Measurements from ENCODE around the gene APBA2.
"Not testable (repeated sequence)": the region's sequence is repeated elsewhere in the genome, so short reads cannot be mapped to it uniquely, and the experiment has no call there.

Gene APBA2

GRCh38 chr15:29141308-29142128 lies 255.7 kb downstream of the APBA2 start:
- no peak for FAIRE-seq

DNA sequence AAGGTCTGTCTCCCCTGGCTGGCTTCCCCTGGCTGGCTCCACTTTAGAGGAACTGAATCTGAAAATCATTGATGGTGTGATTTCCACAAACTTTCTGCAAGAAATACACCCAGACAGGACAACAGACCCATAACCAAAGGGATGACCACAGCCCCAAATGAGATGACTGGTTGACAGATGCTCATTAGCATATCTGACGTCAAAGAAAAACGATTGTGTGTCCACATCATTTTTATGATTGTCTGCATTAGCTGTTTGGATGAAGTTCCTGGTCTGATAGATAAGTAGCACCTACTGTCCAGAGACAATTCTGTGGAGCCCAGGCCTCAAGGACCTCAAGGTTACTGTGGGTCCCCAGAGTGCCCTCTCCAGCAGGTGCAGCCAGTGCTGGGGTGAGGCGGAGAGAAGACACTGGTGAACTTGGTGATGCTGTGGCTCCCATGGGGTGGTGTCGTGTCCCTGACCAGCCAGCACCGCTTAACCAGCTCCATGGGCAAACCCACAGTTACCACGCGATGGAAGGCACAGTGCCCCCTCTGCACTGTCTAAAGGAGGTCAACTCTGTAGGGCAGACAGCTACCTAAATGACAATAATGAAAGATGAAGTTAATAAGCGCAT lies 256.5 kb downstream of the APBA2 start:
- FAIRE-seq: no peak

DNA sequence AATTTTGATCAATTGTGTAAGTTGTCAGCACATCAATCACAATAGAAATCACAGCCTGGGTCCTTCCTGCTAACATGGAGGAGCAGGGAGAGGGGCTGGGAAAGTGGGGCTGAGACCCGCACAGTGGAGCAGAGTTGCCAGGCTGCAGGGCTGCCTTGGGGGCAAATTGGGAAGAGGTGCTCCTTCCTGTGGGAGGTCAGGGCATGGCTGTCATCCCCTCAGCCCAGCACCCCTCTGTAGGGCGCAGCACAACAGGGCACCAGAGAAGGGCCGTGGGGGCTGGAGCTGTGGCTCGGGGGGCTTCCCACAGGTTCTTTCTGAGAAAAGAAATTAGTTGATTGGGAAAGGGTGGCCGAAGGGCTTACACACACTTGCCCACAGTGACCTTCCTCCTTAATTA lies 257.5 kb downstream of the APBA2 start:
- no peak for FAIRE-seq

DNA sequence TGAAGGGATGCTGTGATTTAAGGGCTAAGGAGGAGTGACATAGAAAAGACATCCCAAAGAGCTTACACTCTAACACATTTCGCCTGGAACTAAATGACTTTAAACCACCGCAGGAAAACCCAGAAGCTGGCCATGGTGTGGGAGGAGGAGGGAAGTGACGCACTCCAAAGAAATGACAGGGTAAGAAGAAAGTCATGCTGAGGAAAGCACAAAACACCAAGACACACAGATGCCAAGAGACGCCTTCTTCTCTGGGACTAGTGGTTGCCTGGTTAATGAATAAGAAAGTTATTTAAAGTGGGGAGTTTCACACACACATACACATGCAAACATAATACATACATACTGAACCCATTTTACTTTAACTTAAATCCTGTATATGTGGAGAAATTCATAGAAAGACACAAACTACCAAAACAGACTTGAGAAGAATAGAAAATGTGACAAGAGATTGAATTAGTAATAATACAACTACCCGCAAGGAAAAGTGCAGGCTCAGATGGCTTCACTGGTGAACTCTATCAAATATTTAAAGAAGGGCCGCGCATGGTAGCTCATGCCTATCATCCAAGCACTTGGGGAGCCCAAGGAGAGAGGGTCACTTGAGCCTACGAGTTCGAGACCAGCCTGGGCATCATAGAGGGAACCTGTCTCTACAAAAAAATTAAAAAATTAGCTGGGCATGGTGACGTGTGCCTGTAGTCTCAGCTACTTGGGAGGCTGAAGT lies 258.3 kb downstream of the APBA2 start:
- no peak for FAIRE-seq

GRCh38 chr15:29149738-29150075 lies 263.9 kb downstream of the APBA2 start:
- FAIRE-seq: no peak

GRCh38 chr15:29150515-29151483 lies 265.0 kb downstream of the APBA2 start:
- no peak for FAIRE-seq

- no peak for FAIRE-seq
Observed at GRCh38 chr15:29151484-29151857, 265.7 kb downstream of the APBA2 start.

DNA sequence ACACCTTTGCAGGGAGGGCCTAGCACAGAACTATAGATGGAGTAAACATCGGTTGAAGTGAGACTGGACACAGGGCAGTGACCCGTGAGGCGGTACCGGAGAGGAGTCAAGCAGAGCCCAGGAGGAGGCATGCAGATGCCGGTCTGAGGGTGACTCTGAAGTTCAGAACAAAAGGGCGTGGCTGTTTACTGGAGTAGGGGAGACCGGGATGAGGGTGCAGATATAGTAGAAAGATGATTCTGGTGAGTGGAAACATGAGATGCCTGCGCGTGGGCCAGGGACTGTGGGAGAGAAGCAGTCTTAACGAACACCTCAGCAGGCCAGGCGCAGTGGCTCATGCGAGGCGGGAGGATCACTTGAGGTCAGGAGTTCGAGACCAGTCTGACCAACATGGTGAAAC lies 270.7 kb downstream of the APBA2 start:
- no peak for FAIRE-seq

GRCh38 chr15:29159771-29160455 lies 274.1 kb downstream of the APBA2 start:
- no peak for FAIRE-seq

DNA sequence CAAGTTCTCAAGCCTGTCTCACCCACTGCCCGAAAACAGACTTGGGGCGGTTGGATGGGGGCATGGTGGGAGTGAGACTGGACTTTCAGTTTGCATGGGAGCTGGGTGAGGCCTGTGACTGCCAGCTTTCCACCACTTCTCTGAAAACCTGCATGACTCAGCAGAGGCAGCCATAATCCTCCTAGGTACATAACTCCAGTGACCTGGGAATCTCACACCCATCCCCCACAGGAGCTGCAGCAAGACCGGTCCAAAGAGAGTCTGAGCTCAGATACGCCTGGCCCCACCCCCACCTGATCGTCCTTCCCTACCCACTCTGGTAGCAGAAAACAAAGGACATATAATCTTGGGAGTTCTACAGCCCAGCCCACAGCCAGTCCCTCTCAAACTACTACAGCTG lies 276.6 kb downstream of the APBA2 start:
- FAIRE-seq: no peak

- FAIRE-seq: not testable (repeated sequence)
Observed at GRCh38 chr15:29167122-29167521, 281.3 kb downstream of the APBA2 start.

Measured in A204.1 (cell line).